Liver (tissue), 3 donors: ENCODE measurements around the gene APOC1.

Experiments
- CTCF ChIP-seq: fragments of 150-350 bp; IDR thresholded peaks from 2 replicates; pipeline ENCODE4 v1.5.1; 2017; ENCODE audit warnings: improper control_type of control experiment, low read depth, low read length; ENCODE audit not compliant: missing input control
- SP1 ChIP-seq: IDR thresholded peaks from 2 replicates; pipeline ENCODE4 v1.6.1; 2018; ENCODE audit warnings: antibody characterized with exemption, mild to moderate bottlenecking
- TAF1 ChIP-seq: conservative IDR thresholded peaks from 2 replicates; pipeline ENCODE4 v1.6.1; 2016; ENCODE audit warnings: antibody characterized with exemption, mild to moderate bottlenecking
- YY1 ChIP-seq: IDR thresholded peaks from 2 replicates; pipeline ENCODE4 v1.6.1; 2016; ENCODE audit warnings: antibody characterized with exemption, mild to moderate bottlenecking
- ZBTB33 ChIP-seq: IDR thresholded peaks from 2 replicates; pipeline ENCODE4 v1.6.1; 2016; ENCODE audit warnings: antibody characterized with exemption
- TF ChIP-seq, protein P1 (sequence below): IDR thresholded peaks from 2 replicates; pipeline ENCODE4 v1.6.1; 2016; ENCODE audit warnings: antibody characterized with exemption, mild to moderate bottlenecking
- TF ChIP-seq, protein P2 (sequence below): IDR thresholded peaks from 2 replicates; pipeline ENCODE4 v1.6.1; 2016; ENCODE audit warnings: antibody characterized with exemption
- donor health status: healthy.
- donor health status: healthy.

- TF ChIP-seq, protein P1, sequence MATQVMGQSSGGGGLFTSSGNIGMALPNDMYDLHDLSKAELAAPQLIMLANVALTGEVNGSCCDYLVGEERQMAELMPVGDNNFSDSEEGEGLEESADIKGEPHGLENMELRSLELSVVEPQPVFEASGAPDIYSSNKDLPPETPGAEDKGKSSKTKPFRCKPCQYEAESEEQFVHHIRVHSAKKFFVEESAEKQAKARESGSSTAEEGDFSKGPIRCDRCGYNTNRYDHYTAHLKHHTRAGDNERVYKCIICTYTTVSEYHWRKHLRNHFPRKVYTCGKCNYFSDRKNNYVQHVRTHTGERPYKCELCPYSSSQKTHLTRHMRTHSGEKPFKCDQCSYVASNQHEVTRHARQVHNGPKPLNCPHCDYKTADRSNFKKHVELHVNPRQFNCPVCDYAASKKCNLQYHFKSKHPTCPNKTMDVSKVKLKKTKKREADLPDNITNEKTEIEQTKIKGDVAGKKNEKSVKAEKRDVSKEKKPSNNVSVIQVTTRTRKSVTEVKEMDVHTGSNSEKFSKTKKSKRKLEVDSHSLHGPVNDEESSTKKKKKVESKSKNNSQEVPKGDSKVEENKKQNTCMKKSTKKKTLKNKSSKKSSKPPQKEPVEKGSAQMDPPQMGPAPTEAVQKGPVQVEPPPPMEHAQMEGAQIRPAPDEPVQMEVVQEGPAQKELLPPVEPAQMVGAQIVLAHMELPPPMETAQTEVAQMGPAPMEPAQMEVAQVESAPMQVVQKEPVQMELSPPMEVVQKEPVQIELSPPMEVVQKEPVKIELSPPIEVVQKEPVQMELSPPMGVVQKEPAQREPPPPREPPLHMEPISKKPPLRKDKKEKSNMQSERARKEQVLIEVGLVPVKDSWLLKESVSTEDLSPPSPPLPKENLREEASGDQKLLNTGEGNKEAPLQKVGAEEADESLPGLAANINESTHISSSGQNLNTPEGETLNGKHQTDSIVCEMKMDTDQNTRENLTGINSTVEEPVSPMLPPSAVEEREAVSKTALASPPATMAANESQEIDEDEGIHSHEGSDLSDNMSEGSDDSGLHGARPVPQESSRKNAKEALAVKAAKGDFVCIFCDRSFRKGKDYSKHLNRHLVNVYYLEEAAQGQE: no peak
- TF ChIP-seq CTCF: no peak
- TF ChIP-seq ZBTB33: no peak
- TF ChIP-seq, protein P2, sequence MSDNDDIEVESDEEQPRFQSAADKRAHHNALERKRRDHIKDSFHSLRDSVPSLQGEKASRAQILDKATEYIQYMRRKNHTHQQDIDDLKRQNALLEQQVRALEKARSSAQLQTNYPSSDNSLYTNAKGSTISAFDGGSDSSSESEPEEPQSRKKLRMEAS: no peak
- no peak for TF ChIP-seq TAF1
- no peak for TF ChIP-seq YY1
- TF ChIP-seq SP1: no peak
Observed at GRCh38 chr19:44894946-44895345, 19.5 kb upstream of the APOC1 start.
